Keratinocyte (primary cell): ENCODE data around the gene TBPL2. TPM values are rescaled to one million over a fixed set of nuclear protein-coding genes. Genes with fewer than 3 reads are reported as not detected.

ENCODE experiments used
- DNase-seq: peaks from one replicate; pipeline ENCODE4 v3.0.0-alpha.2; 2011; ENCODE audit warnings: low read depth, missing footprints, low spot score
- FAIRE-seq: peaks from 2 replicates; lab custom pipeline; 2011; peaks lifted over from hg19 to GRCh38; lab: Jason Lieb, UNC
- H2AFZ ChIP-seq: 2 replicates; pipeline ENCODE4 v1.6.0; 2012; ENCODE audit warnings: low read length, control low read depth, inconsistent platforms; ENCODE audit not compliant: control insufficient read depth
- H3K27ac ChIP-seq: 2 replicates; pipeline ENCODE4 v1.5.1; 2011; ENCODE audit warnings: low read length; ENCODE audit not compliant: control insufficient read depth, insufficient read depth
- H3K27me3 ChIP-seq: 3 replicates; pipeline ENCODE4 v1.6.0; 2011; ENCODE audit warnings: low read length; ENCODE audit not compliant: control insufficient read depth, insufficient read depth; ENCODE audit errors: extremely low read depth
- H3K36me3 ChIP-seq, 2 experiments: 2 replicates in 1 of 2; 3 replicates in 1 of 2; pipeline ENCODE4 v1.5.1; 2011; ENCODE audit warnings: low read length in 2 of 2, mild to moderate bottlenecking in 1 of 2; ENCODE audit not compliant: control insufficient read depth in 2 of 2, insufficient read depth in 2 of 2; ENCODE audit errors: extremely low read depth in 1 of 2
- H3K4me1 ChIP-seq: 3 replicates; pipeline ENCODE4 v1.5.1; 2011; ENCODE audit warnings: low read length; ENCODE audit not compliant: control insufficient read depth, insufficient read depth; ENCODE audit errors: extremely low read depth
- H3K4me2 ChIP-seq: 3 replicates; pipeline ENCODE4 v1.6.0; 2011; ENCODE audit warnings: low read depth, low read length; ENCODE audit not compliant: control insufficient read depth, insufficient read depth; ENCODE audit errors: extremely low read depth
- H3K4me3 ChIP-seq, 3 experiments: fragments of 200-600 bp in 1 of 3; sonication (generic) in 1 of 3; 2 replicates in 2 of 3; 3 replicates in 1 of 3; pipeline ENCODE4 v1.5.1; 2011 to 2016; ENCODE audit warnings: low read length in 3 of 3, mild to moderate bottlenecking in 3 of 3, control low read depth in 2 of 3, inconsistent platforms in 1 of 3, low read depth in 1 of 3, mixed read lengths in 1 of 3, mixed run types in 1 of 3, moderate library complexity in 1 of 3; ENCODE audit not compliant: control insufficient read depth in 2 of 3, insufficient read depth in 2 of 3; ENCODE audit errors: extremely low read depth in 1 of 3
- H3K79me2 ChIP-seq: 2 replicates; pipeline ENCODE4 v1.6.0; 2012; ENCODE audit warnings: low read length; ENCODE audit not compliant: control insufficient read depth, insufficient read depth
- H3K9ac ChIP-seq: 3 replicates; pipeline ENCODE4 v1.6.0; 2011; ENCODE audit warnings: low read length; ENCODE audit not compliant: control insufficient read depth, insufficient read depth; ENCODE audit errors: extremely low read depth
- H3K9me1 ChIP-seq: 3 replicates; pipeline ENCODE4 v1.6.0; 2011; ENCODE audit warnings: low read length; ENCODE audit not compliant: control insufficient read depth, insufficient read depth; ENCODE audit errors: extremely low read depth
- H3K9me3 ChIP-seq: 2 replicates; pipeline ENCODE4 v1.5.1; 2012; ENCODE audit warnings: low read depth, low read length; ENCODE audit not compliant: control insufficient read depth
- H4K20me1 ChIP-seq: 3 replicates; pipeline ENCODE4 v1.6.0; 2011; ENCODE audit warnings: low read length; ENCODE audit not compliant: control insufficient read depth, insufficient read depth; ENCODE audit errors: extremely low read depth
- EZH2 ChIP-seq: IDR thresholded peaks from one replicate; pipeline ENCODE4 v1.6.1; 2012; ENCODE audit warnings: inconsistent platforms, mild to moderate bottlenecking, low read length, moderate library complexity
- dilution Hi-C: fragments of 300-500 bp; cut with MboI; formaldehyde crosslinking; loops from one replicate; pipeline ENCODE4 v1.7.0; 2020; ENCODE audit warnings: low sequenced_read_pairs; ENCODE audit not compliant: extremely low pct_ligation_motif_present
- polyA plus RNA-seq, 5 experiments: library from polyadenylated mRNA; depleted of rRNA in 3 of 5; stranded (reverse) in 3 of 5; stranded (forward) in 1 of 5; unstranded in 1 of 5; fragments of >200 nt; gene quantifications; 1 replicate in 1 of 5; 2 replicates in 3 of 5; 3 replicates in 1 of 5; pipeline versions ENCODE4 v1.2.1 to v1.2.3, GENCODE V29; 2011 to 2012; ENCODE audit warnings: missing spikeins in 2 of 5, low read depth in 1 of 5, low replicate concordance in 1 of 5
- TF ChIP-seq, protein P1 (sequence below), 3 experiments: IDR thresholded peaks in 1 of 3; conservative IDR thresholded peaks in 1 of 3; optimal IDR thresholded peaks in 1 of 3; 2 replicates in 2 of 3; 3 replicates in 1 of 3; pipeline versions ENCODE3 to v1.5.1; 2011; ENCODE audit warnings: low read length in 3 of 3, mild to moderate bottlenecking in 3 of 3, moderate library complexity in 2 of 3, control low read depth in 1 of 3, inconsistent platforms in 1 of 3; ENCODE audit not compliant: insufficient read depth in 2 of 3; ENCODE audit errors: extremely low read depth in 1 of 3

TBPL2 gene
- polyA plus RNA-seq, 1 donor (not counting 4 experiments of a cell fraction or from before 2014, with no cell fraction given), result not detected

DNA sequence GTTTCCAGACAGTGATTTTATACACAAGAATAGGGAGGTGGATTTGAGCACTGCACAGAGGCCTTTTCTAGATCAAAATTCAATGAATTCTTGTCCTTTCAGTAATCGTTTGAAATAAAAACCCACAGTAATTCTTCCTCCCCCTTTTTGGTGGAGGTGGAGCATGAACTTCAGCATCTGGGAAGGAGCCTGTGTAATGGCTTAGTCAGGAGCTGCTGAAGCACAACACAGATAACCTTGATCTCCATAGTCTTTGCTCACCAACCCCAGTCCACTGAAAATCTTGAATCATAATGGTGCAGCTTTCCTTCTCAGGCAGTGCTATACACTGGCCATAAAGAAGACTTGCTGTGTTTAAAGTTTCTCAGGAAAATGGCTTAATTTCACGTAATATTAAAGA is 6.4 kb upstream of the TBPL2 start:
- H3K79me2 ChIP-seq, result no peaks in the 10 kb centered on the region
- FAIRE-seq (peak; percentile 83), DNase-seq (no peak)
- H3K9me1 ChIP-seq, result peaks cover 2% of the 10 kb centered on the region
- peak overlapping the region; percentile 52 for H3K27ac ChIP-seq
- no peaks in the 10 kb centered on the region for H3K27me3 ChIP-seq
- peak overlapping the region; percentile 86 for H2AFZ ChIP-seq
- no peaks in the 10 kb centered on the region for H4K20me1 ChIP-seq
- H3K4me2 ChIP-seq, result peak overlapping the region; percentile 59
- no peaks in the 10 kb centered on the region for H3K36me3 ChIP-seq
- no peaks in the 10 kb centered on the region for H3K9me3 ChIP-seq
- peaks cover 47% of the 10 kb centered on the region for H3K4me1 ChIP-seq
- H3K9ac ChIP-seq, result peak overlapping the region; percentile 13
- TF ChIP-seq, protein P1, sequence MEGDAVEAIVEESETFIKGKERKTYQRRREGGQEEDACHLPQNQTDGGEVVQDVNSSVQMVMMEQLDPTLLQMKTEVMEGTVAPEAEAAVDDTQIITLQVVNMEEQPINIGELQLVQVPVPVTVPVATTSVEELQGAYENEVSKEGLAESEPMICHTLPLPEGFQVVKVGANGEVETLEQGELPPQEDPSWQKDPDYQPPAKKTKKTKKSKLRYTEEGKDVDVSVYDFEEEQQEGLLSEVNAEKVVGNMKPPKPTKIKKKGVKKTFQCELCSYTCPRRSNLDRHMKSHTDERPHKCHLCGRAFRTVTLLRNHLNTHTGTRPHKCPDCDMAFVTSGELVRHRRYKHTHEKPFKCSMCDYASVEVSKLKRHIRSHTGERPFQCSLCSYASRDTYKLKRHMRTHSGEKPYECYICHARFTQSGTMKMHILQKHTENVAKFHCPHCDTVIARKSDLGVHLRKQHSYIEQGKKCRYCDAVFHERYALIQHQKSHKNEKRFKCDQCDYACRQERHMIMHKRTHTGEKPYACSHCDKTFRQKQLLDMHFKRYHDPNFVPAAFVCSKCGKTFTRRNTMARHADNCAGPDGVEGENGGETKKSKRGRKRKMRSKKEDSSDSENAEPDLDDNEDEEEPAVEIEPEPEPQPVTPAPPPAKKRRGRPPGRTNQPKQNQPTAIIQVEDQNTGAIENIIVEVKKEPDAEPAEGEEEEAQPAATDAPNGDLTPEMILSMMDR (optimal IDR thresholded peaks at IDR 0.05 in 1 of 3, IDR thresholded peaks at IDR 0.05 in 1 of 3, conservative IDR thresholded peaks at IDR 0.05 in 1 of 3; ENCODE audit: extremely low read depth in 1 of 3, insufficient read depth in 2 of 3, low read length in 3 of 3), result no peak
- no peak for TF ChIP-seq EZH2
- dilution Hi-C loops, result no loop called here
- H3K4me3 ChIP-seq, result peak overlapping the region in 2 of 3 experiments; percentile 15 to 23

DNA sequence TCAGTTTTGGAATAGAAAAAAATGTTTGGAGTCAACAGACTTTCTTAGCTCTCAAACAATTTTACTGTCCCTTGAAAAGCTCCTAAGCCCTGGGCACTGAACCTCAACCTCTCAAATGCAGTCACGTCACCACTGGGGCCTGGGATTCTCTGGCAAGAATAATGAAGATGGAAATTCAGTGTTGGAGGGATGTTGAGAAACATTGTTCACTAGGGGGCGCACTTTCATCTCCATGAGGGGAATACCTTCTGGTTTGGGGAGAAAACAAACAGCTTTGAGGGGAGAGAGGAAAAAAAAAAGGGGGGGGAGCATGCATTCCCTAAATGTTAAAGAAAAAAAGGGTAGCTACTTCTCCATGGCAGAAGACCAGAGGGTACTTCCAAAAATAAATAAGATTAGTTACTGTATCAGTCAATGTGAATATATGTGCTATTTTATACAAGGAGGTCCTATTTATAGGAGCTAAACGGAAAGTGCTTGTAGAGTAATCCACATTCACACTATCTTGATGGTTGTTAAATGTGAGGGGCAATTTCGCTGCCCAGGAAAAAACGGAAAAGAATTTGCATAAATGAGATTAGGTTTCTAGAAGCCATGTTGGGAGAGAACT is 5.8 kb upstream of the TBPL2 start:
- Histone ChIP-seq H3K27ac (peak overlapping the region; percentile 52), H4K20me1 (no peaks in the 10 kb centered on the region), H3K9ac (peak overlapping the region; percentile 13), H3K9me1 (peaks cover 2% of the 10 kb centered on the region), H2AFZ (peak overlapping the region; percentile 86), H3K9me3 (no peaks in the 10 kb centered on the region), H3K4me3 (peak overlapping the region in 2 of 3 experiments; percentile 15 to 23), H3K36me3 (no peaks in the 10 kb centered on the region), H3K27me3 (no peaks in the 10 kb centered on the region), H3K4me2 (peak overlapping the region; percentile 59), H3K4me1 (peaks cover 41% of the 10 kb centered on the region), H3K79me2 (no peaks in the 10 kb centered on the region)
- dilution Hi-C loops, result no loop called here
- peak; percentile 60 for FAIRE-seq
- no peak for DNase-seq
- no peak for TF ChIP-seq EZH2
- TF ChIP-seq, protein P1 (optimal IDR thresholded peaks at IDR 0.05 in 1 of 3, IDR thresholded peaks at IDR 0.05 in 1 of 3, conservative IDR thresholded peaks at IDR 0.05 in 1 of 3; ENCODE audit: extremely low read depth in 1 of 3, insufficient read depth in 2 of 3, low read length in 3 of 3), result peak; percentile 58 to 72 (median 71)
